Neural cell (in vitro differentiated cells): ENCODE data around the gene FGD6. TPM values are rescaled to one million over a fixed set of nuclear protein-coding genes. Genes with fewer than 3 reads are reported as not detected.
"Not testable (repeated sequence)": the region's sequence is repeated elsewhere in the genome, so short reads cannot be mapped to it uniquely, and the experiment has no call there.

Source experiments
- H2AFZ ChIP-seq: fragments of 200-600, 300-800 bp; sonication (generic), shearing (Covaris generic); 2 replicates; pipeline ENCODE4 v1.6.0; 2014; ENCODE audit warnings: low read depth, mild to moderate bottlenecking, antibody characterized with exemption, low read length, moderate library complexity
- H3F3A ChIP-seq: fragments of 200-600 bp; shearing (Covaris generic); 2 replicates; pipeline ENCODE4 v1.6.1; 2016; ENCODE audit warnings: mild to moderate bottlenecking, moderate library complexity, mixed read lengths, antibody characterized with exemption, low read length; ENCODE audit not compliant: insufficient read depth, poor library complexity, severe bottlenecking
- H3K27ac ChIP-seq: fragments of 200-600, 300-800 bp; sonication (generic), shearing (Covaris generic); 2 replicates; pipeline ENCODE4 v1.5.1; 2014; ENCODE audit warnings: mild to moderate bottlenecking, low read length, moderate library complexity
- H3K27me3 ChIP-seq: fragments of 300-800, 200-600 bp; sonication (generic), shearing (Covaris generic); 2 replicates; pipeline ENCODE4 v1.6.0; 2014; ENCODE audit warnings: mild to moderate bottlenecking, low read depth, low read length, moderate library complexity; ENCODE audit not compliant: insufficient read depth
- H3K36me3 ChIP-seq: fragments of 300-800, 200-600 bp; sonication (generic), shearing (Covaris generic); 2 replicates; pipeline ENCODE4 v1.5.1; 2014; ENCODE audit warnings: mild to moderate bottlenecking, antibody characterized with exemption, low read length, moderate library complexity; ENCODE audit not compliant: insufficient read depth
- H3K4me2 ChIP-seq: fragments of 300-800, 200-600 bp; sonication (generic), shearing (Covaris generic); 2 replicates; pipeline ENCODE4 v1.6.0; 2014; ENCODE audit warnings: mild to moderate bottlenecking, low read length
- H3K4me3 ChIP-seq: fragments of 300-800, 200-600 bp; sonication (generic), shearing (Covaris generic); 2 replicates; pipeline ENCODE4 v1.5.1; 2014; ENCODE audit warnings: mild to moderate bottlenecking, low read length, moderate library complexity
- H3K79me2 ChIP-seq: fragments of 200-600 bp; shearing (Covaris generic); replicated peaks from 2 replicates; pipeline ENCODE4 v1.6.0; 2014; ENCODE audit warnings: mild to moderate bottlenecking, low read length, moderate library complexity; ENCODE audit not compliant: insufficient read depth
- H3K9ac ChIP-seq: fragments of 300-800, 200-600 bp; sonication (generic), shearing (Covaris generic); 2 replicates; pipeline ENCODE4 v1.6.1; 2016; ENCODE audit warnings: mild to moderate bottlenecking, low read length, mixed read lengths
- H3K9me2 ChIP-seq: fragments of 200-600 bp; shearing (Covaris generic); 2 replicates; pipeline ENCODE4 v1.6.1; 2016; ENCODE audit warnings: mild to moderate bottlenecking, low read length, mixed read lengths; ENCODE audit not compliant: insufficient read depth
- H3K9me3 ChIP-seq: fragments of 200-600, 300-800 bp; sonication (generic), shearing (Covaris generic); 2 replicates; pipeline ENCODE4 v1.6.1; 2016; ENCODE audit warnings: mild to moderate bottlenecking, mixed run types, low read length, moderate library complexity, mixed read lengths
- H4K20me1 ChIP-seq: fragments of 200-600 bp; shearing (Covaris generic); 2 replicates; pipeline ENCODE4 v1.6.1; 2016; ENCODE audit warnings: mild to moderate bottlenecking, mixed run types; ENCODE audit not compliant: insufficient read depth
- EP300 ChIP-seq: fragments of 450-650 bp; conservative IDR thresholded peaks from 2 replicates; pipeline ENCODE4 v1.6.1; 2014; ENCODE audit warnings: antibody characterized with exemption, mild to moderate bottlenecking, moderate library complexity; ENCODE audit not compliant: poor library complexity, severe bottlenecking
- EZH2 ChIP-seq: fragments of 200-600, 300-800 bp; shearing (Covaris generic), sonication (generic); IDR thresholded peaks from 2 replicates; pipeline ENCODE4 v1.6.1; 2014; ENCODE audit warnings: antibody characterized with exemption, low read length, borderline replicate concordance, mild to moderate bottlenecking; ENCODE audit not compliant: insufficient read depth, poor library complexity, severe bottlenecking
- MXI1 ChIP-seq: fragments of 450-650 bp; conservative IDR thresholded peaks from 2 replicates; pipeline ENCODE4 v1.6.1; 2014; ENCODE audit warnings: antibody characterized with exemption, mild to moderate bottlenecking; ENCODE audit not compliant: poor library complexity, severe bottlenecking
- POLR2AphosphoS5 ChIP-seq: IDR thresholded peaks from 2 replicates; pipeline ENCODE4 v1.6.1; 2012
- RAD21 ChIP-seq: fragments of 450-650 bp; conservative IDR thresholded peaks from 2 replicates; pipeline ENCODE4 v1.6.1; 2014; ENCODE audit warnings: antibody characterized with exemption, mild to moderate bottlenecking, moderate library complexity
- REST ChIP-seq: IDR thresholded peaks from 2 replicates; pipeline ENCODE4 v1.6.1; 2012; ENCODE audit warnings: borderline replicate concordance
- SMC3 ChIP-seq: fragments of 450-650 bp; conservative IDR thresholded peaks from 2 replicates; pipeline ENCODE4 v1.6.1; 2014; ENCODE audit warnings: antibody characterized with exemption, mild to moderate bottlenecking, moderate library complexity; ENCODE audit not compliant: poor library complexity
- TAF1 ChIP-seq: IDR thresholded peaks from 2 replicates; pipeline ENCODE4 v1.6.1; 2012; ENCODE audit warnings: low read depth
- polyA plus RNA-seq: library from polyadenylated mRNA; depleted of rRNA; stranded (reverse); fragments of >200 nt; gene quantifications from 2 replicates; pipeline ENCODE4 v1.2.3, GENCODE V29; 2014
- TF ChIP-seq, protein P1 (sequence below): fragments of 450-650 bp; IDR thresholded peaks from 2 replicates; pipeline ENCODE4 v1.5.1; 2014; ENCODE audit warnings: antibody characterized with exemption, mild to moderate bottlenecking, moderate library complexity; ENCODE audit not compliant: poor library complexity, severe bottlenecking

Gene FGD6
- polyA plus RNA-seq, 1 donor from 2014 or later: 4.6 TPM

GRCh38 chr12:95196875-95197569 is 20.2 kb downstream of the FGD6 start:
- not testable (repeated sequence) for H3K79me2 ChIP-seq, H3K4me3 ChIP-seq, H2AFZ ChIP-seq, H3F3A ChIP-seq, H3K4me2 ChIP-seq, H4K20me1 ChIP-seq, H3K27me3 ChIP-seq, H3K9me2 ChIP-seq, H3K9ac ChIP-seq, H3K36me3 ChIP-seq, H3K9me3 ChIP-seq
- peak overlapping the region; percentile 53 for H3K27ac ChIP-seq

DNA sequence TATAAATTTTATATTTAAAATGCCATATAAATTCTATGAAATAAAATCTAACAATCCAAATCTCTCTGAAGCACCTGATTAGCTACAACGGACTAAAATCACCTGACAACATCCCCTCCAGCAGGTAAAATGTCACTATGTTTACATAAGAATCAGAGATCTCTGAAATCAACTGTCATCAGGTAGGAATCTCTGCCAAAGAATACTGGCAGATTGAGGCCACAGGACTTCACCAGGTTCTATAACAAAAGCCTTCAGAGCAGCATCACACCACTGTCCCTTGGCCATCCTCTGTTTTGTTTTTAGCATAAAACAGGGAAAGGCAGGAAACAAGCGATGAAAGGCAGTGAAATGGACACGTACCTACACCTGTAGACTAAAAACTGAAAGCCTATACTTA is 22.1 kb downstream of the FGD6 start:
- no peak overlapping the region for H3K4me2 ChIP-seq
- H3K9me3 ChIP-seq: no peaks in the 10 kb centered on the region
- no peaks in the 10 kb centered on the region for H3K9me2 ChIP-seq
- no peaks in the 10 kb centered on the region for H3K27me3 ChIP-seq
- H3K36me3 ChIP-seq: no peaks in the 10 kb centered on the region
- H3K79me2 ChIP-seq: peaks cover 7% of the 10 kb centered on the region
- peaks cover 4% of the 10 kb centered on the region for H3F3A ChIP-seq
- H3K27ac ChIP-seq: no peak overlapping the region
- H3K9ac ChIP-seq: no peak overlapping the region
- TF ChIP-seq REST (no peak), TAF1 (no peak), POLR2AphosphoS5 (no peak), SMC3 (no peak), EZH2 (no peak), RAD21 (no peak), MXI1 (no peak), EP300 (no peak)
- TF ChIP-seq, protein P1, sequence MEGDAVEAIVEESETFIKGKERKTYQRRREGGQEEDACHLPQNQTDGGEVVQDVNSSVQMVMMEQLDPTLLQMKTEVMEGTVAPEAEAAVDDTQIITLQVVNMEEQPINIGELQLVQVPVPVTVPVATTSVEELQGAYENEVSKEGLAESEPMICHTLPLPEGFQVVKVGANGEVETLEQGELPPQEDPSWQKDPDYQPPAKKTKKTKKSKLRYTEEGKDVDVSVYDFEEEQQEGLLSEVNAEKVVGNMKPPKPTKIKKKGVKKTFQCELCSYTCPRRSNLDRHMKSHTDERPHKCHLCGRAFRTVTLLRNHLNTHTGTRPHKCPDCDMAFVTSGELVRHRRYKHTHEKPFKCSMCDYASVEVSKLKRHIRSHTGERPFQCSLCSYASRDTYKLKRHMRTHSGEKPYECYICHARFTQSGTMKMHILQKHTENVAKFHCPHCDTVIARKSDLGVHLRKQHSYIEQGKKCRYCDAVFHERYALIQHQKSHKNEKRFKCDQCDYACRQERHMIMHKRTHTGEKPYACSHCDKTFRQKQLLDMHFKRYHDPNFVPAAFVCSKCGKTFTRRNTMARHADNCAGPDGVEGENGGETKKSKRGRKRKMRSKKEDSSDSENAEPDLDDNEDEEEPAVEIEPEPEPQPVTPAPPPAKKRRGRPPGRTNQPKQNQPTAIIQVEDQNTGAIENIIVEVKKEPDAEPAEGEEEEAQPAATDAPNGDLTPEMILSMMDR: no peak
- H4K20me1 ChIP-seq: no peaks in the 10 kb centered on the region
- no peak overlapping the region for H3K4me3 ChIP-seq
- H2AFZ ChIP-seq: no peak overlapping the region

- Histone ChIP-seq H3K27ac (no peak overlapping the region), H3K79me2 (peaks cover 7% of the 10 kb centered on the region), H3F3A (peaks cover 4% of the 10 kb centered on the region), H3K9me2 (no peaks in the 10 kb centered on the region), H3K4me3 (no peak overlapping the region), H3K36me3 (peaks cover 4% of the 10 kb centered on the region), H2AFZ (no peak overlapping the region), H3K9ac (no peak overlapping the region), H4K20me1 (no peaks in the 10 kb centered on the region), H3K27me3 (no peaks in the 10 kb centered on the region), H3K9me3 (no peaks in the 10 kb centered on the region), H3K4me2 (no peak overlapping the region)
- TF ChIP-seq SMC3 (no peak), EP300 (no peak), MXI1 (no peak), POLR2AphosphoS5 (no peak), TAF1 (no peak), RAD21 (no peak), REST (no peak), EZH2 (no peak)
- TF ChIP-seq, protein P1: no peak
Observed at GRCh38 chr12:95193139-95193538, 24.1 kb downstream of the FGD6 start.
